NCI-H748 (cell line): Measurements from ENCODE around the gene APPL2.
"Not testable (repeated sequence)": the region's sequence is repeated elsewhere in the genome, so short reads cannot be mapped to it uniquely, and the experiment has no call there.

Experiments
- DNase-seq: peaks from one replicate; lab custom pipeline; 2025; ENCODE audit not compliant: unreplicated experiment; lab: John Stamatoyannopoulos, UW

APPL2 gene

DNA sequence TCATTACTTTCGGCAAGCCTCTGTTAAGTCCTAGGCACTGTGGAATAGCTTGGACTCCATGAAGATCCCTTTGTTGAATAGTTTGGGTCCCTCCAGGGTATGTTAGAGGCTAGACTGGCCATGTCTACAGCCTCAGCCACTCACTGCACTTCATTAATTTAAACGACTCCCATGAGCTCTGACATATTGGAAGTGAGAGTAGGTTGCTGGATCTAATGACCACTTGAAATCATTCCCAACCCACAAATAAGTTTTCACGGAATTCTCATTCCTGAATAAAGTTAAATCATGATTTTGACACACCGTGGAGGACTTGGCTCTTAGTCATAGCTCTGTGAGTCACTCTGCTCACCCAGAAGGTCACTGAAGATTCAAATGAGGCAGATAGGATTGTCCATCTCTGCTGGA, 21.4 kb upstream of the APPL2 start:
- DNase-seq, result no peak

DNA sequence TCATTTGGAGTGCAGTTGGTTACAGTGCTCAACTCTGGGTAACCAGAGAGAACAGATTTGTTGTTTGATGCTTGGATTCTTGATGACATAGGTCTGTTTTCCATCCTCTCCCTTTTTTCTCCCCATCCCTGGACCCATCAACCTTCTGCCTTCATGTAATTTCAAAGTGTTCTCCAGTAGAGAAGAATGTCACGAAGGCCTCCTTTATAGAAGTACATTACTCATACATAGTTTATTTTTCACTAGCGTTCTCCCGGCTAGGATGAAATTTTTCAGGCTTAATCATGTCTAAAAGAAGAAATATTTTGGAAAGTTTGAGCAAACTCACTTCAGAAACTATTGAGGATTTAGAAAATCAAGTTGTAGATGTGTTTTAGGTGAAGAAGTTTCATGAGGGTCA, 20.9 kb upstream of the APPL2 start:
- DNase-seq, result no peak

GRCh38 chr12:105256431-105256830, 20.5 kb upstream of the APPL2 start:
- DNase-seq, result not testable (repeated sequence)

GRCh38 chr12:105256011-105256410, 20.0 kb upstream of the APPL2 start:
- DNase-seq, result no peak

GRCh38 chr12:105253866-105254513, 18.0 kb upstream of the APPL2 start:
- no peak for DNase-seq

- no peak for DNase-seq
Observed at GRCh38 chr12:105252901-105253300, 16.9 kb upstream of the APPL2 start.

- not testable (repeated sequence) for DNase-seq
Observed at GRCh38 chr12:105245776-105246427, 9.9 kb upstream of the APPL2 start.

GRCh38 chr12:105245291-105245690, 9.3 kb upstream of the APPL2 start:
- no peak for DNase-seq

DNA sequence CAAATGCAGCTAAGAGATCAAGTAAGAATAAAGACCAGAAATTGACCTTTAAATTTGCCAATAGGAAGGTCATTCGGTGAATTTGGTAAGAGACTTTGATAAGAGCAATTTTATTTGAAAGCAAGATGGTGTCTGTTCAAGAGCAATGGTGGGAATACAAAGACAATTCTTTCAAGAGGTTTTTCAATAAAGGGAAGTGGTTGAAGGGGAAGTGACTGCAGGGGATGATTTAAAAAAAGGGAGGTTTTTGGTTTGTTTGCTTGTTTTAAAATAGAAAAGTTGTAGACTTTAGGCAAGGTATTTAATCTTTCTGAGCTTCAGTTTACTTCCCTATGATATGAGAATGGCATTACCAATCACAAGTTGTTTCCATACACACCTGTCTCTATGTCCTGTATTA, 4.3 kb upstream of the APPL2 start:
- DNase-seq, result no peak

DNA sequence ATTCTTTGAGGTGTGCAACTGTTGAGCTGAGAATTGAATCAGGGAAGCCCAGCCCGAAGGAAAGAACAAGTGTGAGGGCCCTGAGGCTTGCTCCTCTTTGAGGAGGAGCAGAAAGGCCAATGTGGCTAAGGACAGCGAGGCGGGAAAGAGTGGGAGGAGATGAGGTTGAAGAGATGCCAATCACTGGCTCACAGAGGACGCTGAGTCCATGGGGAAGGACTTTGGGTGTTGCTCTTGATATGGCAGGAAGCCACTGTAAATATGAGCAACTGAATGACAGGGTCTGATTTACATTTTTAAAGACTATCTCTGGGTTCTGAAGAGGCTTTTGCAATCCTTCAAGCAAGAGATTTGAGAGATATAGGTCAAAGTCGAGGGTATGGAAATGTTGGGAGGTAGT, 3.3 kb upstream of the APPL2 start:
- no peak for DNase-seq

DNA sequence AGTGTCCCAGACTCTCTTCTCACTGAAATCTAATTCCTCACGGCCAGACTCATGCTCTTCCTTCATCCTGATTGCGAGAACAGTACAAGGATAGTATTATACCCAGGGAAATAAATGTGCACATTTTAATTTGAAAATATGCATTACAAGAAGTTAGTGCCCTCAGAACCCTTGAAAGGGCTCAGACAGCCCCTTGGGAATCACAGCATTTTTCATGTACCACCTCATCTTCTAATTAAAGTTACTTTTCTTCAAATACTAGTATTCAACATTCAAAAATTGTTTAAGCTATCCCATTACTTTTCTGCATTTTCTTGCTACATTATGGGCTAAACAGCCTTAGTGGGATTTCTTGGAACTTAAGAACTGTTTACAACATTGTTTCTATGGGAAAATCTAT, 1.7 kb upstream of the APPL2 start:
- no peak for DNase-seq

DNA sequence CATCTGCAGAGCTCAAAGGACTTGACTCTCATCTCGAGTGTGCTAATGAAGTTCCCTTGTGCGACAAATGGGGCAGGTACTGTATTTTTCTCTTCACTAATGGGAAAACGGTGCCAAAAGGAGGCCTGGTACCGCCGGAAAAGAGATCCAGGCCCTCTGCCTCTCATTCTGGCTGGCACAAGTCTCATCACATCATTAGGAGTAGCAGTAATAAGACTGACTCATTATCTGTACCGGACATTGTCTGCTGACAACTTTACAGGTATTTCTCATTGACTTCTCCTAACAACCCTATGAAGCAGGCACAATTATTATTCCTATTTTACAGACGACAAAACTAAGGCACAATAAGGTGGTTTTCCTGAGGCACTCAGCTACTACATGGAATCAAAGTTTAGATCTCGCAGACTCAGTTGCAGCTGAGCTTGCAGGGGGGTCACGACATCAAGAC, 668 bp downstream of the APPL2 start:
- no peak for DNase-seq

- DNase-seq, result no peak
Observed at GRCh38 chr12:105234197-105234596, 1.8 kb downstream of the APPL2 start.

DNA sequence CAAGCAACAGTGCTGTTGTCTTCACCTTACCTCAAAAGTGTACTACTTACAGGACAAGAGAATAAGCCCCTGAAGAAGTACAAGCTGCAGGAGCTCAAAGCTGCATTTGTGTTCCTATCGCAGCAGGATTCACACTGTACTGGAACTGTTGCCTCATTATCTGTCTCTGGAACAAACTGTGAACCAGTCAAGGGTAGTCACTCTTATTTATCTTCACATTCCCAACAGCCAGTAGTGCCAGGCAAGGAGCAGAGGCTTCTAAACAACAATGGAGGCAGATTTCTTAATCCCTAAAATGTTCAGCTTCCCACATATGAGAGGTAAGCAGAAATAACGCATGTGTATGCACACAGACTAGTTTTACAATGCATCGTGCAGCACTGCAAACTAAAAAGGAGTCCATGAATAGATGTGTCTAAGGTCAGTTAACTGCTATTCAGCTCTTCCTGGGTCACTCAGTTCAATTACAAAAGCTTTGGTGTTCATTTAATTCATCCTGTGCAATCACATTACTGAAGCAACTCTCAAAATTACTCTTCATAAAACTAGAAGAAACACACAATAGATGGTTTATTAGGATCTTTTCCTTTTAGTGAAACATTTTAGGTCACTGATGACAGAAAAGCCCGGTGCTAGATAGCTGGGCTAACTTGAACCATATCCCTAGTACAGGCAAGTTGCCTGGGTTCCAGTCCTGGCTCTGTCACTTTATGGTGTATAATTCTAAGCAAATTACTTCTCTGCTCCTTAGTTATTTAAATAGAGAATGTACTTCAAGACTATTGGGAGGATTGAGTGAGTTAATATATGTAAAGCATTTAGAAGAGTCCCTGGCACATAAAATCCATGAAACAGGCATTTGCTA, 2.7 kb downstream of the APPL2 start:
- DNase-seq, result no peak

DNA sequence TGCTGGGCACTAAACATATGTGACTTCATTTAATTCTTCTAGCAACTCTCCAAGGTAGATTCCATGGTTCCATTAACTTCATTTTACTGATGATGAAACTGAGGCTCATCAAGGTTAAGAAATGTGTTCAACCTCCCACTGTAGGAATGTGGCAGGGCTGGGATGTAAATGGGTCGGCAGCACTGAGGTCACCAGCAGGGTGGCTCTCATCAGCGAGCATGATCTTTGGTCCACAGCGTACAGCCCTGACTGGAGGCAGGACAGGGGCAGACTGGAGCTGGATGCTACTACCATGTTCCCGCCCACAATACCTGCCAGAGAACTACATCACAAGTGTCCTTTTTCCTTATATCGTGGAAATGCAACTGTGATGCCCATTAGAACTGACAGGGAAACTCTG, 4.6 kb downstream of the APPL2 start:
- no peak for DNase-seq

- peak; percentile 19 for DNase-seq
Observed at GRCh38 chr12:105229371-105229770, 6.6 kb downstream of the APPL2 start.

DNA sequence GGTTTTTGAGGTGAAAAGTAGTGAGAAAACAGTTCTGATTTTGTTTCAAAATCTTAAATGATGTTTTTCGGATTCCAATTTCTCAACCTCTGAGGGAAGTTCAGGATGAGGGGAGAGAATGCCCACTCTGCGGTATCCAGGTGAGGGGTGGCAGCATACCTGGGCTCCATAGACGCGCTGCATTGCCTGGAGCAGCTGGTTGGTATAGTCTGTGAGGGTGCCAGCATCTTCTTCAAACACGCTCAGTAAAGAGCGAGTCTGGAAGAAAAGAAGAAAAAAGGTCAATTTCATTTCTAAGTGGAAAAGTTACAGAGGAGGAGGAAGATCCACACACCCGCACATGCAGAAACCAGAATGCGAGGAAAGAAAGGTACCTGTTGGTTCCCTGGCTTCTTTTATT, 7.0 kb downstream of the APPL2 start:
- DNase-seq, result no peak

- DNase-seq, result no peak
Observed at GRCh38 chr12:105228494-105228893, 7.5 kb downstream of the APPL2 start.

DNA sequence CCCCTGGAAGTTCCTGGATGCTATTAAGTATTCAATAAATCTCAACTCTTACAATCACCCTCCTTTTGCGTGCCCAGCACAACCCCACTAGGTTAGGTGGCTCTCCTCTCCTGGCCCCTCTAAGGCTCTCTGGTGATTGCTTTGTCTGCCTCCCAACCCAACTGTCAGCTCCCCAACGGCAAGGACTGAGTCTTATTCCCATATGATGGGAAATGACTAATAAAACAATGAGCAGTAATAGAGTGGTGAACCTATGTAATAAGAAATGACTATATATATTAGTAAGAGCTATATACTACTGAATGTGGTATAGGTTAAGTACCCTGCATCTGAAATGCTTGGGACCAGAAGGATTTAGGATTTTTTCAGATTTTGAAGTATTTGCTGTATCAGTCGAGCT, 8.1 kb downstream of the APPL2 start:
- no peak for DNase-seq

DNA sequence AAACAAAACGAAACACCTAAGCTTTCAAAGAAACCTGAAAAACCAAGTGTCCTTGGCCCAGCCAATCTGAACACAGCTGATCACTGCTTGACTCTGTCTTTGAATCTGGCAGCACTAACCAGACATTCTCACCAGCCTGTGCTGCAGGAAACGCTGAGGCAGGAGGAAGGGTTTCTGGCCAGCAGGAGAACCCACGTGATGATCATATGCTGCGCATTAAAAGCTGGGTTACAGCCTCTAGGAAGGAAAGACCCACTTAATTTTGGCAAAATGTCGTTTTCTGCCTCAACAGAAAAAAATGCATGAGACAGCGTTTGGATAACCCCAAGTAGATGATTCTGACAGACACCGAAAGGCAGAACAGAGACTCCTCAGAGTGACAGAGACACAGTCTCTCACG, 9.8 kb downstream of the APPL2 start:
- DNase-seq, result no peak

- no peak for DNase-seq
Observed at GRCh38 chr12:105225505-105226015, 10.4 kb downstream of the APPL2 start.

GRCh38 chr12:105224399-105224798, 11.6 kb downstream of the APPL2 start:
- DNase-seq, result no peak
